ENCODE results near the gene SLC44A1. TPM values are rescaled to one million over a fixed set of nuclear protein-coding genes. Genes with fewer than 3 reads are reported as not detected.

Gene SLC44A1
- total RNA-seq, 2 donors from 2014 or later = 147 to 157 TPM

GRCh38 chr9:105318729-105319191 lies 74.3 kb downstream of the SLC44A1 start:
- DNase-seq (peak in 1 of 2 donors; percentile 61), ATAC-seq (peak; percentile 82)
- intact Hi-C loops (cut with DNase I, micrococcal nuclease) = loop anchor here in 1 of 2 donors (10.0 kb wide), 1 partner anchor 64 kb away; no protein-coding TSS in a partner anchor

- intact Hi-C loops (cut with DNase I, micrococcal nuclease) = loop anchor here in 1 of 2 donors (10.0 kb wide), 1 partner anchor 65 kb away; no protein-coding TSS in a partner anchor
- DNase-seq (peak in 1 of 2 donors; percentile 15), ATAC-seq (peak; percentile 68)
Observed at GRCh38 chr9:105319202-105319813, 74.9 kb downstream of the SLC44A1 start.

- intact Hi-C loops (cut with DNase I, micrococcal nuclease) = no loop called here
- no peak for DNase-seq
- ATAC-seq = no peak
Observed at GRCh38 chr9:105320568-105320967, 76.1 kb downstream of the SLC44A1 start.

GRCh38 chr9:105328296-105328695 lies 83.8 kb downstream of the SLC44A1 start:
- ATAC-seq = no peak

GRCh38 chr9:105328872-105329718 lies 84.6 kb downstream of the SLC44A1 start:
- no peak for ATAC-seq

More at GRCh38 chr9:105328296-105328695, 83.8 kb downstream of the SLC44A1 start:
- intact Hi-C loops (cut with DNase I, micrococcal nuclease) = no loop called here
- DNase-seq = no peak

GRCh38 chr9:105329719-105330062 lies 85.2 kb downstream of the SLC44A1 start:
- intact Hi-C loops (cut with DNase I, micrococcal nuclease) = no loop called here
- DNase-seq (no peak), ATAC-seq (no peak)

More at GRCh38 chr9:105328872-105329718, 84.6 kb downstream of the SLC44A1 start:
- intact Hi-C loops (cut with DNase I, micrococcal nuclease) = no loop called here
- DNase-seq = no peak

- intact Hi-C loops (cut with DNase I, micrococcal nuclease) = no loop called here
- DNase-seq (no peak), ATAC-seq (peak; percentile 20)
Observed at GRCh38 chr9:105330201-105330600, 85.8 kb downstream of the SLC44A1 start.

GRCh38 chr9:105330755-105331154 lies 86.3 kb downstream of the SLC44A1 start:
- DNase-seq (no peak), ATAC-seq (peak; percentile 31)
- intact Hi-C loops (cut with DNase I, micrococcal nuclease) = no loop called here

GRCh38 chr9:105331160-105331559 lies 86.7 kb downstream of the SLC44A1 start:
- intact Hi-C loops (cut with DNase I, micrococcal nuclease) = no loop called here
- DNase-seq (no peak), ATAC-seq (peak; percentile 15)

- DNase-seq (no peak), ATAC-seq (peak; percentile 64)
- intact Hi-C loops (cut with DNase I, micrococcal nuclease) = no loop called here
Observed at GRCh38 chr9:105331755-105332154, 87.3 kb downstream of the SLC44A1 start.

GRCh38 chr9:105332471-105332870 lies 88.0 kb downstream of the SLC44A1 start:
- ATAC-seq (no peak), DNase-seq (no peak)
- intact Hi-C loops (cut with DNase I, micrococcal nuclease) = no loop called here

GRCh38 chr9:105333076-105333475 lies 88.6 kb downstream of the SLC44A1 start:
- no peak for ATAC-seq
- intact Hi-C loops (cut with DNase I, micrococcal nuclease) = no loop called here
- no peak for DNase-seq

GRCh38 chr9:105333811-105334210 lies 89.4 kb downstream of the SLC44A1 start:
- ATAC-seq (no peak), DNase-seq (no peak)
- intact Hi-C loops (cut with DNase I, micrococcal nuclease) = no loop called here

GRCh38 chr9:105338308-105338707 lies 93.9 kb downstream of the SLC44A1 start:
- DNase-seq (no peak), ATAC-seq (no peak)
- intact Hi-C loops (cut with DNase I, micrococcal nuclease) = no loop called here

GRCh38 chr9:105339849-105340248 lies 95.4 kb downstream of the SLC44A1 start:
- ATAC-seq = no peak
- intact Hi-C loops (cut with DNase I, micrococcal nuclease) = no loop called here
- no peak for DNase-seq

GRCh38 chr9:105341434-105342146 lies 97.1 kb downstream of the SLC44A1 start:
- intact Hi-C loops (cut with DNase I, micrococcal nuclease) = no loop called here
- ATAC-seq = peak; percentile 54
- no peak for DNase-seq

GRCh38 chr9:105342147-105342505 lies 97.7 kb downstream of the SLC44A1 start:
- no peak for DNase-seq
- no peak for ATAC-seq
- intact Hi-C loops (cut with DNase I, micrococcal nuclease) = no loop called here

- ATAC-seq = no peak
- no peak for DNase-seq
- intact Hi-C loops (cut with DNase I, micrococcal nuclease) = no loop called here
Observed at GRCh38 chr9:105344283-105344682, 99.8 kb downstream of the SLC44A1 start.

GRCh38 chr9:105345626-105346025 lies 101.2 kb downstream of the SLC44A1 start:
- DNase-seq = no peak
- intact Hi-C loops (cut with DNase I, micrococcal nuclease) = no loop called here
- no peak for ATAC-seq

GRCh38 chr9:105346273-105346672 lies 101.8 kb downstream of the SLC44A1 start:
- intact Hi-C loops (cut with DNase I, micrococcal nuclease) = no loop called here
- ATAC-seq = peak; percentile 15
- DNase-seq = no peak

All from left colon (tissue), 2 donors.